ENCODE measurements around the gene PACSIN1. TPM values are rescaled to one million over a fixed set of nuclear protein-coding genes. Genes with fewer than 3 reads are reported as not detected.
A peak's percentile ranks its signal among the peaks of the same experiment; 100 is the strongest.

Gene PACSIN1
- total and polyA plus RNA-seq, 5 experiments from 2014 or later, result 0.06 to 0.82 (median 0.41) TPM

- Mint-ChIP-seq H3K36me3 (no peaks in the 10 kb centered on the region), H3K9me3 (no peaks in the 10 kb centered on the region), H3K4me3 (no peak overlapping the region), H3K27ac (peak overlapping the region in 2 of 10 donors; percentile 9 to 63), H3K27me3 (no peaks in the 10 kb centered on the region), H3K4me1 (peaks cover 0 to 3% (median 0%) of the 10 kb centered on the region in 4 donors)
- ATAC-seq, result no peak
- DNase-seq, result no peak
- POLR2A ChIA-PET, result no interaction called here
Measured at GRCh38 chr6:34538581-34538980, 72.7 kb downstream of the PACSIN1 start.

- no peak overlapping the region for H3K27ac Mint-ChIP-seq
- H3K36me3 Mint-ChIP-seq, result no peaks in the 10 kb centered on the region
- ATAC-seq (no peak), DNase-seq (no peak)
- H3K9me3 Mint-ChIP-seq, result no peaks in the 10 kb centered on the region
- H3K4me3 Mint-ChIP-seq, result no peak overlapping the region
- H3K4me1 Mint-ChIP-seq, result peaks cover 0 to 3% (median 0%) of the 10 kb centered on the region in 4 donors
- POLR2A ChIA-PET, result no interaction called here
- H3K27me3 Mint-ChIP-seq, result no peaks in the 10 kb centered on the region
Measured at GRCh38 chr6:34539181-34539580, 73.3 kb downstream of the PACSIN1 start.

- Mint-ChIP-seq H3K27me3 (no peaks in the 10 kb centered on the region), H3K4me3 (no peak overlapping the region), H3K4me1 (peaks cover 0 to 3% (median 0%) of the 10 kb centered on the region in 4 donors), H3K27ac (no peak overlapping the region), H3K36me3 (no peaks in the 10 kb centered on the region), H3K9me3 (no peaks in the 10 kb centered on the region)
- no peak for DNase-seq
- POLR2A ChIA-PET, result interaction anchor here (0.7 kb wide), 1 partner anchor 19 kb away, joined by 3 read pairs; no protein-coding TSS in a partner anchor
- ATAC-seq, result no peak
Measured at GRCh38 chr6:34540222-34540621, 74.3 kb downstream of the PACSIN1 start.

DNA sequence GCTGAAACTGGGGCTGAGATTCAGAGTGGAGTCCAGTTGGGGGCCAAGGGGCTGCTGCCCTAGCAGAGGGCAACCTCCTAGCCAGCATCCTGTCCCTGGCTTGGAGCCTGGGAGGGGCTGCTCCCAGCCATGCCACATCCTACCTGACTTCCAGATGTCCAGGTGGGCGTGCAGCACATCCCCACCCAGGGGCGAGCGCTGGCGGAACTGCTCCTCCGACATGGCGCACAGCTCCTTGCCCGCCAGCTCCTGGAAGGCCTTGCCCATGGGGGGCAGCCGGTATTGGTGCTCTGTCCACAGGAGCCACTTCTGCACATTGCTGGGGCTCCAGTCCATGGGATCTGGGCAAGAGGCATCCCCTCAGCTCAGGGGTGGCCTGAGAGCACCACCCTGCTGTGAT lies 75.0 kb downstream of the PACSIN1 start:
- no peak overlapping the region for H3K27ac Mint-ChIP-seq
- POLR2A ChIA-PET, result interaction anchor here (0.7 kb wide), 1 partner anchor 19 kb away, joined by 3 read pairs; no protein-coding TSS in a partner anchor
- H3K36me3 Mint-ChIP-seq, result no peaks in the 10 kb centered on the region
- H3K27me3 Mint-ChIP-seq, result no peaks in the 10 kb centered on the region
- peaks cover 0 to 3% (median 0%) of the 10 kb centered on the region in 4 donors for H3K4me1 Mint-ChIP-seq
- H3K9me3 Mint-ChIP-seq, result no peaks in the 10 kb centered on the region
- DNase-seq (no peak), ATAC-seq (no peak)
- H3K4me3 Mint-ChIP-seq, result no peak overlapping the region

DNA sequence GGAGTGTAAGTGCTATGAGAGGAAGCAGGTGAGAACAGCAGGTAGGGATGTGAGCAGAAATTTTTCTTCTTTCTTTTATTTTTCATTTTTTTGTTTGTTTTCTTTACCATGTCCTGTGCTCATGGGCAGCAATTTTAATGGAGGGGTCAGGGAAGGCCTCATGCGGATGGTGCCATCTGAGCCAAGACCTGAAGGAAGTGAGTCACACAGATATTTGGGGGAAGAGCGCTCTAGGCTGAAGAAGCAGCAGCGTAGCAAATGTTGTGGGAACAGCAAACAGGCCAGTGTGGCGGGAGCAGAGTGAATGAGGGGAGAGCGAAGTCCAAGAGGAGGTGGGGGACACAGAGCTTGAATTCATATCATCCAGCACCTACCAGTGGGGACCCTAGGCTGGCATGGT lies 77.5 kb downstream of the PACSIN1 start:
- Mint-ChIP-seq H3K27ac (no peak overlapping the region), H3K4me3 (no peak overlapping the region), H3K4me1 (no peaks in the 10 kb centered on the region), H3K36me3 (no peaks in the 10 kb centered on the region), H3K9me3 (no peaks in the 10 kb centered on the region), H3K27me3 (no peaks in the 10 kb centered on the region)
- ATAC-seq, result no peak
- no peak for DNase-seq
- POLR2A ChIA-PET, result no interaction called here

DNA sequence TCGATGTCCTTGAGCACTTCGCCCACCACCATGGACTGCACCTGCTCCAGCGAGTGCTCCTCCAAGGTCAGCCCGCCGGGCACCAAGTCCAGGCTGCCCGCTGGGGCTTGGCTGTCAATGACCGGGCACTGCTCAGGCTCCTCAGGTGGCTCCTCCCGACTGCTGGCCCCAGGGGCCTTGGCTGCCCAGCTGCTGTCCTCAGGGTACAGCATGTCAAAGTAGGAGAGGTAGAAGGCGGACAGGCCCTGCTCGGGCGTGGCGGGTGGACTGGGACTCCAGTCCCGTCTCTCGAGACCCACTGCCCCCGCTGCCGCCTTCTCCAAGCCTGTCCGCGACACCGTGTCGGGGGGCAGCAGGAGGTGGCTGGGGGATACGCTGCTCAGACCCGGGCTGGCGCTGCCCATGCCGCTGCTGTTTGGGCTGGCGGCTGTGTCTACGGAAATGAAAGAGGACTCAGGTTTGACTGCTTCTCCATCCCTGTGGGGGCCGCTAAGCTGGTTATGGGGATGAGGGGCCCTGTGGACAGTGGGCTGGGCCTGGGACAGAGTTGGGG lies 78.3 kb downstream of the PACSIN1 start:
- ATAC-seq (no peak), DNase-seq (no peak)
- H3K4me3 Mint-ChIP-seq, result no peak overlapping the region
- H3K4me1 Mint-ChIP-seq, result no peaks in the 10 kb centered on the region
- no peaks in the 10 kb centered on the region for H3K27me3 Mint-ChIP-seq
- POLR2A ChIA-PET, result no interaction called here
- H3K36me3 Mint-ChIP-seq, result no peaks in the 10 kb centered on the region
- no peaks in the 10 kb centered on the region for H3K9me3 Mint-ChIP-seq
- H3K27ac Mint-ChIP-seq, result peak overlapping the region in 1 of 10 donors; percentile 81

GRCh38 chr6:34544776-34545471 lies 79.0 kb downstream of the PACSIN1 start:
- Mint-ChIP-seq H3K4me3 (no peak overlapping the region), H3K27ac (peak overlapping the region in 1 of 10 donors; percentile 81), H3K4me1 (no peaks in the 10 kb centered on the region), H3K36me3 (no peaks in the 10 kb centered on the region), H3K27me3 (no peaks in the 10 kb centered on the region), H3K9me3 (no peaks in the 10 kb centered on the region)
- POLR2A ChIA-PET, result no interaction called here
- no peak for ATAC-seq
- no peak for DNase-seq

- H3K36me3 Mint-ChIP-seq, result no peaks in the 10 kb centered on the region
- no peak for DNase-seq
- no peak overlapping the region for H3K4me3 Mint-ChIP-seq
- H3K27me3 Mint-ChIP-seq, result peaks cover 0 to under 1% (median 0%) of the 10 kb centered on the region in 5 donors
- H3K27ac Mint-ChIP-seq, result peak overlapping the region in 1 of 10 donors; percentile 37
- no peak for ATAC-seq
- no peaks in the 10 kb centered on the region for H3K9me3 Mint-ChIP-seq
- POLR2A ChIA-PET, result no interaction called here
- peaks cover 0 to 2% (median 0%) of the 10 kb centered on the region in 4 donors for H3K4me1 Mint-ChIP-seq
Measured at GRCh38 chr6:34546551-34547321, 80.9 kb downstream of the PACSIN1 start.

DNA sequence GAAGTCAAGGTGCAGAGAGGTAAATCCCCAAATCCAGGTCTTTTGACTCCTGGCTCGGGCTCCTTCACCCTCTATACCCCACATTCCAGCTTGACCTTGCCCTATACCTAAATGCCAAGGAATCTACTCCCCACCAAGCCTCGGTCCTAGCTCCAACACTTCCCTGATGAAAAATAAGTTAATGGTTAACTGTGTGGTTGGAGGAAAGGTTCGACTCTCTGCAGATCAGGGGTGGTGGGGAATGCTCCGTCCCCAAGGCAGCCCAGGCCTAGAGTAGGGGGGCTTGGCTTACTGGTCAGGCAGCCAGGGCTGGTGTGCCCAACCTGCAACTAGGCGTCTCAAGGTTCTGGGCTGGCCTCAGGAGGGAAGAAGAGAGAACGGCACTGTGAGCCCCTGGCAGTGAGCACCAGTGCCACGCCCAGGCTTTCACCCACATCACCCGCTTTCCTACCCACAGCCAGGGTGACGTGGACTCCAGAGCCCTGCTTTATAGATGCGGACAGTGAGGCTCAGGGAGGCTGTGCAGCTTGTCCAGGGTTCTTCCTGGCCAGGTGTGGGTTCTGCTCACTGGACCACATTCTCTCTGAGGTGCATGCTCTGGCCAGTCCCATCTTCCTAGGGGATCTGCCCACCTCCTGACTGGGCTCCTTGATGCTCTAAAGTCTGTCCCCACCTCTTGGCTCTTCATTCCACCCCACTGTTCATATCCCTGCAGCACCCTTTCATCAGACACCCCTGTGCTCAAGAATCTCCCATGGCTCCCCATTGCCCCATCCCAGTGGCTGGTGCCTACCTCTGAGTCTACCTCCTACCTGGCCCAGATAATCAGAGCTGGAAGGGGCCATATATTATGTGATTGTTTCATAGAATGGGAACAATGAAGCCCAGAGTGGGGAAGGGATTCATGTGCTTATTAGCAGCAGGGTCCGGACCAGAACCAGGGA lies 82.1 kb downstream of the PACSIN1 start:
- Mint-ChIP-seq H3K4me3 (no peak overlapping the region), H3K27ac (peak overlapping the region in 1 of 10 donors; percentile 33), H3K9me3 (no peaks in the 10 kb centered on the region), H3K4me1 (peaks cover 0 to 5% (median 0%) of the 10 kb centered on the region in 4 donors), H3K27me3 (peaks cover 0 to 5% (median 0%) of the 10 kb centered on the region in 5 donors), H3K36me3 (no peaks in the 10 kb centered on the region)
- DNase-seq, result no peak
- no peak for ATAC-seq
- POLR2A ChIA-PET, result no interaction called here

- ATAC-seq (no peak), DNase-seq (no peak)
- H3K27me3 Mint-ChIP-seq, result peaks cover 0 to 5% (median 0%) of the 10 kb centered on the region in 5 donors
- no peak overlapping the region for H3K27ac Mint-ChIP-seq
- peaks cover 0 to 8% (median 4%) of the 10 kb centered on the region in 4 donors for H3K4me1 Mint-ChIP-seq
- H3K4me3 Mint-ChIP-seq, result no peak overlapping the region
- no peaks in the 10 kb centered on the region for H3K36me3 Mint-ChIP-seq
- H3K9me3 Mint-ChIP-seq, result no peaks in the 10 kb centered on the region
- POLR2A ChIA-PET, result no interaction called here
Measured at GRCh38 chr6:34549026-34549803, 83.3 kb downstream of the PACSIN1 start.

DNA sequence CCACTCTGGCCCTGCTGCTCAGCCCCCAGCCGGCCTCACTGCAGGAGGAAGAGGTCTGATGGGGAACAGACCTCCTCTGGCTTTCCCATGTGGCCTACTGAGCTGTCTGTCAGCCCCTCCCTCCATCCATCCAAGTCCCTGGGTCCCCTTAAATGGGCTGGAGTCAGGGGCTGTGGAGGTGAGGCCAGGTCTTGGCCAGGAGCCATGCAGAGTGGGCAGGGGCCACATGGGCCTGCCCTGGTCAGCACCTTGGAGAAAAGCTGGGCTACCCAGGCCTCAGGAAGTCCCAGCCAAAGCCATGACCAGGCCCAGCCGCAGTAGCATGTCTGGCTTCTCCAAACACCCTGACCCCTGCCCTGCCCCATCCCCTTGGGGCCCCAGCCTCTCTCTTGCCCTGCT lies 83.9 kb downstream of the PACSIN1 start:
- DNase-seq (no peak), ATAC-seq (no peak)
- Mint-ChIP-seq H3K27me3 (peaks cover 0 to 5% (median 0%) of the 10 kb centered on the region in 5 donors), H3K27ac (peak overlapping the region in 1 of 10 donors; percentile 40), H3K9me3 (no peaks in the 10 kb centered on the region), H3K4me3 (no peak overlapping the region), H3K4me1 (peaks cover 0 to 8% (median 5%) of the 10 kb centered on the region in 4 donors), H3K36me3 (no peaks in the 10 kb centered on the region)
- POLR2A ChIA-PET, result no interaction called here

DNA sequence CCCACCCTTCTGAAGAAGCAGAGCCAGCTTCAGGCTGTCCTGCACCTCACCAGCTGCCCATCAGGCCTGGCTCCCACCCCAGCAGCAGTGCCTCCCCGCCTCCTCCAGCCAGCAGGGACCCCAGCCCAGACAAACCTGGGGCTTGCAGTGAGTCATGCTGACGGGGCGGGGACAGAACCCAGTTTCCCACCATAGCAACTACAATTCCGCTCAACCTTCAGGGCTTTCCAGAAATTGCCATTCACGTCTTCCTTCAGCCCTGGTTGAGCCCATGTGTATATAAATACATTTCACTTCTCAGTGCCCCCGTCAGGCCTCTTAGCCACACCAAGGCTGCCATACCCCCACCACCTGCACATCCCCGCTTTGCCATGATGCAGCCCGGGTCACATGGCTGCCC lies 85.8 kb downstream of the PACSIN1 start:
- H3K9me3 Mint-ChIP-seq, result no peaks in the 10 kb centered on the region
- no peak overlapping the region for H3K4me3 Mint-ChIP-seq
- no peak for ATAC-seq
- no peaks in the 10 kb centered on the region for H3K36me3 Mint-ChIP-seq
- no peak for DNase-seq
- H3K27me3 Mint-ChIP-seq, result peaks cover 0 to 5% (median 0%) of the 10 kb centered on the region in 5 donors
- POLR2A ChIA-PET, result no interaction called here
- H3K27ac Mint-ChIP-seq, result peak overlapping the region in 1 of 10 donors; percentile 67
- H3K4me1 Mint-ChIP-seq, result peaks cover 0 to 14% (median 8%) of the 10 kb centered on the region in 4 donors

Data from naive thymus-derived CD8-positive, alpha-beta T cell (primary cell).